ENCODE data around the gene IQGAP3. TPM values are rescaled to one million over a fixed set of nuclear protein-coding genes. Genes with fewer than 3 reads are reported as not detected.

Gene IQGAP3
- total RNA-seq, 6 donors from 2014 or later, result under 0.01 to 16.0 (median 2.2) TPM

DNA sequence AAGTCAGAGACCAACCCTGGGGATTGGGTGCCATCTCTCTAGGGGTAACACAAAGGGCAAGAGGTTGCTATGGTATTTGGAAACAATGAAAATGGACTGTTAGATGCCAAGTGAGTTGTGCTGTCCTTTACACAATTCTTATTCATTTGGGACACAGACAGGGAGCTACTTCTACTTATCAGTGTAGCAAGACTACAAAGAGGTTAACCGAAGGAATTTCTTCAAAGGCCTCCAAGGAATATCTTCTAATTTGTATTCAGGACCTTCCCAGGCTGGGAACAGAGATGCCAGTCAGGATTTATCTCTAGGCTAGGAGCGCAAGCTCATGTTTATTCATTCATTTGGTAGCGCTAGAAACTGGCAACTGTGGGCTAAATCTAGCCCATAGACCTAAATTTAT is 21.8 kb upstream of the IQGAP3 start:
- Histone ChIP-seq H3K36me3 (peaks cover 0 to 51% (median 23%) of the 10 kb centered on the region in 4 donors), H3K4me1 (peaks cover 7 to 18% (median 12%) of the 10 kb centered on the region in 4 donors), H3K9me3 (no peaks in the 10 kb centered on the region), H3K27ac (no peak overlapping the region), H3K4me3 (no peak overlapping the region), H3K27me3 (no peaks in the 10 kb centered on the region)
- 93 to 95% methylated on average over 3 of the region's 3 CpGs for WGBS, 2 donors
- no peak for DNase-seq
- TF ChIP-seq CTCF (IDR thresholded peaks at IDR 0.05), result no peak
- no peak for TF ChIP-seq POLR2AphosphoS5 (IDR thresholded peaks at IDR 0.05)
- TF ChIP-seq EP300 (IDR thresholded peaks at IDR 0.05), result no peak
- no peak for ATAC-seq (ENCODE audit: low FRiP score in 2 of 2)

DNA sequence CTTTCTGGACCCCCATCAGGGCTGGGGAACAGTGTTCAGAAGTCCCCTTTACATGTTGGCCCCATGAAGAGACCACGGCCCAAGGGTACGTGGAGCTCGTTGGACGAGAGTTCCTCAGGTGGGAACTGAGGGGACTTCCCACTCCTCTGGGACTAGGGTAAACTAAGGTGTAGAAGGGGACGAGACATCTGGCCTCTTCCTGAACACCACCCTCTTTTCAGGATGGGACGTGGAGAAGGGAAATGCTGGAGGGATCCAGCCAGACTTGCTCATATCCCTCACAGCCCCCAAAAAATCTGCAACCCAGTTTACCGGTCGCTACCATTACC is 21.3 kb upstream of the IQGAP3 start:
- Histone ChIP-seq H3K4me1 (peaks cover 7 to 18% (median 12%) of the 10 kb centered on the region in 4 donors), H3K9me3 (no peaks in the 10 kb centered on the region), H3K27ac (no peak overlapping the region), H3K4me3 (no peak overlapping the region), H3K27me3 (no peaks in the 10 kb centered on the region), H3K36me3 (peaks cover 0 to 50% (median 23%) of the 10 kb centered on the region in 4 donors)
- ATAC-seq (ENCODE audit: low FRiP score in 2 of 2), result no peak
- no peak for DNase-seq
- TF ChIP-seq POLR2A (IDR thresholded peaks at IDR 0.05), result no peak
- TF ChIP-seq POLR2AphosphoS5 (IDR thresholded peaks at IDR 0.05), result no peak
- TF ChIP-seq EP300 (IDR thresholded peaks at IDR 0.05), result no peak
- TF ChIP-seq CTCF (IDR thresholded peaks at IDR 0.05), result no peak
- 90 to 91% methylated on average over 8 of the region's 8 CpGs for WGBS, 2 donors

GRCh38 chr1:156592910-156593660 is 20.7 kb upstream of the IQGAP3 start:
- H3K4me1 ChIP-seq, result peaks cover 7 to 18% (median 12%) of the 10 kb centered on the region in 4 donors
- H3K4me3 ChIP-seq, result no peak overlapping the region
- peaks cover 0 to 45% (median 22%) of the 10 kb centered on the region in 4 donors for H3K36me3 ChIP-seq
- 74 to 84% methylated on average over 8 of the region's 8 CpGs for WGBS, 2 donors
- H3K27ac ChIP-seq, result no peak overlapping the region
- H3K27me3 ChIP-seq, result no peaks in the 10 kb centered on the region
- no peaks in the 10 kb centered on the region for H3K9me3 ChIP-seq
- DNase-seq (no peak), ATAC-seq (ENCODE audit: low FRiP score in 2 of 2) (no peak)
- TF ChIP-seq CTCF (IDR thresholded peaks at IDR 0.05), result no peak
- TF ChIP-seq POLR2A (IDR thresholded peaks at IDR 0.05), result no peak
- no peak for TF ChIP-seq POLR2AphosphoS5 (IDR thresholded peaks at IDR 0.05)
- no peak for TF ChIP-seq EP300 (IDR thresholded peaks at IDR 0.05)

- TF ChIP-seq CTCF (IDR thresholded peaks at IDR 0.05) (no peak), EP300 (IDR thresholded peaks at IDR 0.05) (no peak), POLR2A (IDR thresholded peaks at IDR 0.05) (no peak), POLR2AphosphoS5 (IDR thresholded peaks at IDR 0.05) (no peak)
- Histone ChIP-seq H3K27me3 (no peaks in the 10 kb centered on the region), H3K4me1 (peaks cover 7 to 18% (median 12%) of the 10 kb centered on the region in 4 donors), H3K4me3 (peak overlapping the region; percentile 55 to 89 (median 76)), H3K9me3 (no peaks in the 10 kb centered on the region), H3K27ac (peak overlapping the region; percentile 71 to 89 (median 86)), H3K36me3 (peaks cover 0 to 37% (median 17%) of the 10 kb centered on the region in 4 donors)
- peak in 1 of 2 donors; percentile 24 for ATAC-seq (ENCODE audit: low FRiP score in 2 of 2)
- no peak for DNase-seq
- WGBS, 2 donors, result 62 to 66% methylated on average over 11 to 13 of the region's 16 CpGs
These were observed 20.0 kb upstream of the IQGAP3 start for GRCh38 chr1:156592158-156592909.
